AG20443 (cell line): ENCODE measurements around the gene RBMS3.

Experiments used
- DNase-seq: peaks from one replicate; pipeline ENCODE4 v3.0.0; 2012; ENCODE audit warnings: low spot score, mixed read lengths

Gene RBMS3

DNA sequence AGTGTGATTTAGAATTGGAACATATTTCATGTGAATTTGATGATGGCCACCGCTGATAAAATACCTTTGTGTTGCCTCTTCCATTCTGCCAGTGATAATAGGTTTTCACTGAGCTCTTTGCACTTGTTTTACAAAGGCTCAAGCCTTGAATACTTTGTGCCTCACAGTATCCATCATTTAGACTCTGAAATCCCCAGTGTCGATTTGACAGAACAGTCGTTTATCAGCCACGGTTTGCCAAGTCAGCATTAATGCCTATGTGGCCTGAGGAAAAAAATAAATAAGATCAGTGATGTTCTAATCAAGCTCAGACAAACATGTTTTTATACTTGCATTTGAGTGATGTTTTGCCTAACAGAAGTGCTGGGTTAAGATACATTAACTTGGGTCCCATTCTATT lies 399.1 kb downstream of the RBMS3 start:
- DNase-seq = no peak

DNA sequence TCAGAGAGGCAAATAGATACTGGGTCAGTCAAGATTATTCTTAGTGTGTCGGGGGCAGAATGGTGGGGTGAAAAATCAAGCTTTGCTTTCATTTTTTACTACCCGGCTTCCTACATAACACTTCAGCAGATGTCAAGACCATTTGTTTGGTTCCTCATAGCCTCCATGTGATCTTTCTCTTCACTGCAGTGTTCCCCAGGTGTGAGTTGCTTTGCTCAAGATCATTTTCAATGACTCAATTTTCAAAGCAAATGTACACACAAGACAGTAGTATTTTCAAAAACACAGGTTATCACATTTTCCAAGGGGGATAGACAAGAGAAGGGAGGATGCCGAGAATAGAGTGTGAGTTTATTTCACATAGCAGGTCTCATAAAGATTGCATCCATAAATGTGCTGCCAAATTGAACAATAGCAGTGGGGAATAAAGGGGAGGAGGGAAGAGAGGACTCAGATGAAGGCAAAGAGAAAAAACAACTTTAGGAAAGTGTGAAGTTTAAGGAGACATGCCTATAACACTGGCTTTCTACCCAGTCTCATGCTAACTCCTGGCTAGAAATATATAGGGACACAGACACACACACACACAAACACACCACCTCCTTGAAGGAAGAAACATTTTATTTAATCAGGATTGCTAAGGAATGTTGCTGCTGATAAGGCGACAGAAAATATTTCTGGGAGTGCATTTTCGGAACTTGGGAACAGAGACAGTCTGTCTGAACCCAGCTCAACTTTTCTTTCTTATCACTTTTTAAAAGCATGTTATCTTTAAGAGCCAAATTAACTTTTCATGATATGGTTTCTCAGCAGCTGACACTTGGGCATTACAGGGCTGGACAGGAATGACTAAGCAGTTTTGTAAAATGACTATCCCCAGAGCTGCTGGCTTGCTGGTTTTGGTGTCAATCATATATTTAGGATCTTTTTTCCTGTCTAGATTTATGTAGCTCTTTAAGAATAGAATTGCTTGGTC lies 402.4 kb downstream of the RBMS3 start:
- DNase-seq = peak; percentile 34

DNA sequence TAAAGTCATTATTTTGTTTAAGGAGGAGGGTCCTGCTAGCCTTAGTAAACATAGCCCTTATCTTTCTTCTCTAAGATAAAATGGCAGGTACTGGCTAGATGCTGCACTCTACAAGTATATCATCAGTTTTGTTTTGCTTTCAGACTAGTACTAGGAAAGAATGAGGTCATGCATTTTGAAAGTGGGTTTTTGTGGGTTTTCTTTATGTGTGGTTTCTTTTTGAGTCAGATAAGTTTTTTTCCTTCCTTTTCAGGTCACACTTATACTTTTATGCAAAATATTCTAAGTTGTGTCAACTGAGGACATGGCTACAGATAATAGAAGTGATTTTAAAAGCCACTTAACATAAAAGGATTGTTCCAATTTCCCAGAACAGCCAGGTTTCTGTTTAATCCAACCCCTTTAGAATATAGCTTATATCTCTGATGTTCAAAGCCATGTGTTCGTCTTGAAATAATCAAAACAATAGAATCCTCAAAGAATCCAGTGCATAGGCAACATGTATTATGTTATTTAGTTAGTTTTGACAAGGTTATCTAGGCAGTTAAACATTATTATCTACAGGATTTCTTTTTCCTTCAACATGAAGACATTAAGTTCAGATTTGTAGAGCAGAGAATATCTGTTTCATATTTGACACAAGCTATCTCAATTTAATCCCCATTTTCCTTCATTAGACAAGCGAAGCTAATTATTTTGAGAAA lies 406.2 kb downstream of the RBMS3 start:
- peak; percentile 25 for DNase-seq

DNA sequence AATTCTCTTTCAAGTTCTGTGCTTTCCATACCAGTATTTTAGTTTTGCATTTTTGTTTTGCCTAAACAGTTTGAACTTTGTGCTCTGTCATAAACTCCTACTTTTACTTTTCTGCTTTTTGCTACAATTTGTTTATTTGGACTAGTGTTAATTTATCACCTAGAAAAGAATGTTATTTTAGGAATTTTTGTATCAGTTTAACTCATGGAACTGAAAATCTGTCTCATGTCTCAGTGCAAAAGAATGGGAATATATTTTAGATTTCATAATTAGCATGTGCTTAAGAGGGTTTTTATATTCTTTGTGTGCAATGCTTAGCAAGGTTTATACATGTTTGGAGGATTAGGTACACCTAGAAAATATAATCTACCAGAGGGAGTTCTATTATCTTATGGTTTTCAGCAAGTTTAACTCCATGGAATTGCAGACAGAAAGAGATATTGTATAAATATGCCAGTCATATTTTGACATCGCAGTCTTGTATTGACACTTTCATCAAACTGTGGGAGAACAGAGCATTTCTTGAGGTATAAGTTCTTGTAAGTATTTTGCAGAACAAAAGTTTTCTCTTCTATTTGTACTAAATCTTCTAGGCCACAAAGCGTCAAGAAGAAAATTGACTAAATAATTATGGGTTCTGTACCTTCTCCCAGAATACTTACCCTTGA lies 409.9 kb downstream of the RBMS3 start:
- no peak for DNase-seq

DNA sequence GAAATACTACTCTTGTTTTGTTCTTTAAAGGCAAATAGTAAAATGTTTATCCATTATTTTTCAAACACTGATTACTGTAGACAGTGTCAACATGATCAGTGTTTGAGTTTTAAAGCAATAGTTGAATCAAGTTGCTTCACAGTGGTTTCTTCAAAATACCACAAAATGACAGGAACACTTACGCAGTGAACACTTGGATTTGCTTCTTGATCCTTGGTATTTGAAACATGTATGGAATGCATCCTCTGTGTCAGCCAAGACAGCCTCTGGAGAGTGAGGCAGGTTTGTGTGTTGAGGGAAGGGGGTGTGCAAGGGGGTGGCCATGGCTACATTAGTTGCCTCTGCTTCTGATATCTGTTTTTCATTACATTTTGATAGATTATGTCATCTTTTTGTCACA lies 413.0 kb downstream of the RBMS3 start:
- peak; percentile 77 for DNase-seq

DNA sequence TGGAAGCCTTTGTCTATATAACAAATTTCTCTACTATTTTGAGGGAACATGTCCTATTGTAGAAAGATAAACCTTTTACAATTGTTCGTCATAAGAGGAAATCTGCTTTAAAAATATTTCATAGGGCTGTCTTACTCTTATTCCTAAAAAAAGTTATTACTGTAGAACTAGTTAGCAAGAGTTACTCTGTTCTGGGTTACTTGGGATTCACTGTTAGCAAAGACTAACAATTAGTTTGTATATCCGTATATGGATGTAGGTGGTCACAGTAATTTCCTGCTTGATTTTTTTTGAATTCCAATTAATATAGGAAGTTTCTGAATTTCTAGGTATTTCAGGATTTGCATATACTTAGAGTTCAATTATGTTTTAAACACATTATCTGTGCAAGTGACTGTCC lies 413.5 kb downstream of the RBMS3 start:
- DNase-seq = no peak

DNA sequence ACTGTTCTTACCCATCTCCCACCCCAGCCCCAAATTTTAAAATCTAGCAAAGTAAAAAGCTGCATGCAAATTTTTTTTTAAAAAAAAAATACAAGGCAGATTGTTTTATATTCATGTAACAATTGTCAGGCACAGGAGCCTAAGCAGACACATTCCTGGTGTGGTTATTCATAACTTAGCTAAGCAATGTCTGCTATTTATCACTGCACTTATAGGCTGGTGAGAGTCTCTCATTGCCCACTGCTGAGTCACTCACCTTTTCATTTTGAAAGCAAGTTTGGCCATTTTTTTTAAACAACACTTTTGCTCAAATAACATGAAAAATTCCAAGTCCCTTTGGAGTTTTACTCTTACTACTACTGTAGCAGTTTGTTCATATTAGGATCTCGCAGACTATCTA lies 413.9 kb downstream of the RBMS3 start:
- peak; percentile 76 for DNase-seq

DNA sequence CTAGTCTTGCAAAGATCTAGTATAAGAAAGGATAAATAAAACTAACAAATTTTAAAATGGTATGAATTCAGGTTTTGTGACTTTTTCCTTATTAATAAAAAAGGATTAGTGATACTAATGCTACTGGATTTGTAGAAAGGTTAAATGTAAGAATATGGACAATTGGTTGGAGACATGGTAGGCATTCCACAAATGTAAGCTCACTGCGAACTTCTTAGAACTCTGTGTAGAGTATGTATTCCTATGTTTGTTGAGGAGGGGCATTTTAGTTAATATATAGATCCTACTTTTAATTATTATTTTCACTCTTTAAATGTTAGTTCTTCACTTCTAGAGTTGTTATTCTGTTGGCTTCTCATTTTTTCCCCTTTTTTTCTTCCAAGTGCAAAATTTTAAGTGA lies 414.3 kb downstream of the RBMS3 start:
- no peak for DNase-seq

DNA sequence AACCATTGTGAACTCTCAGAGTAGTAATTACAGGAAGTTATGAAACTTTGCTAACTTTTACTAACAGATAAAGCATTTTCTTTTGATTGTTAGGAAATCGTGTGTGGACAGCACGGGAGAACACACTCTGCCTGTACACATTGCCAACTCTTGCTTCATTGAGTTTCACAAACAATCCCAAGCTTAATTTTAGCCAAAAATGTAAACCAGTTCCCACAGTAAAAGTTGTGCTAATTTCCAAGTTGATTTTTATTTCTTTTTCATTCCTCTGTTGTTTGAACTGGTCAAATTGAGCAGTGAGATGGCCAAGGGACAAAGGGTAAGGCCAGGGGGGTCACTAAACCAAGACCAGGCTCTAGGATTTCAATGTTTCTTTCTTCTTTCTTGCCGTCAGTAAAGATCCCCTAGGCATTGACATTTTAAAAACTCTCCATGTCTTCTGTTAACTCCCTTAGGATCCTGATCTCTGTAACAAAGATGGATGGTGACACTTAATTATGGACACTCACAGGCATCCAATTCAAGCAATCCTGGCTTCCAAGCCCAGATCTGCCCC lies 414.9 kb downstream of the RBMS3 start:
- DNase-seq = peak; percentile 62

DNA sequence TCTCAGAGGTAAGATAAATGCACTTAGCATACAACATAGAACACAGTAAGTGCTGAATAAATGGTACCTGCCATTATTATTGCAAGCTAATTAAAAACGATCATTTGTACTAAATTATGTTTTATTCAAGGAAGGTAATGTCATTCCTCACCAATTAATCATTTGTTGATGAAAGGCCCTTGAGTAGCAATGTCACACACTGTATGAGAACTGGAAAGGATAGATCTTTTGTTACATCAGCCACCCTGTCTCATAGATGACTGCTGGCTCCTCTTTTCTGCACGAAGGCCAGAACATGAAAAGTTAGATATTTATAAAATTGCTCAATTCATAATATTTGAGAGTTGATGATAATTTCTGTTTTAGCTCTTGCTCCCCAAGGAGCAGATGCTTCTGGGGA lies 415.4 kb downstream of the RBMS3 start:
- DNase-seq = no peak

DNA sequence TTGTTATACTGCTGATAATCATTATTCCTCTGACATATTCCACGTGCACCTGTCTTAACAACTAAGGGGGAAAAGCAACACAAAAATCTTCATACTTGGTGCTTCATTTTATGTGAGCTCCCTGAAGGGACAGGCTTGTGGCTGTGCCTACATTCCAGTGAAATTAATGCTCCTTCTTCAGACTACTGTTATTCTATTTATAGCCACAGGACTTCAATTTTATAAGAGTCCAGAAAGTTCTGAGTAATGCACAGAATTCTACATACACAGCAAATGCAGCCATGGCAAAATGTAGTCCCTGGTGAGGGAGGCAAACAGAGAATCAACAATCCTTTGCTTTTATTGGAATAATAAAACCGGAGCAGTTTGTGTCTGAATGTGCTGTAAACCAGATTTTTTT lies 417.1 kb downstream of the RBMS3 start:
- peak; percentile 14 for DNase-seq

DNA sequence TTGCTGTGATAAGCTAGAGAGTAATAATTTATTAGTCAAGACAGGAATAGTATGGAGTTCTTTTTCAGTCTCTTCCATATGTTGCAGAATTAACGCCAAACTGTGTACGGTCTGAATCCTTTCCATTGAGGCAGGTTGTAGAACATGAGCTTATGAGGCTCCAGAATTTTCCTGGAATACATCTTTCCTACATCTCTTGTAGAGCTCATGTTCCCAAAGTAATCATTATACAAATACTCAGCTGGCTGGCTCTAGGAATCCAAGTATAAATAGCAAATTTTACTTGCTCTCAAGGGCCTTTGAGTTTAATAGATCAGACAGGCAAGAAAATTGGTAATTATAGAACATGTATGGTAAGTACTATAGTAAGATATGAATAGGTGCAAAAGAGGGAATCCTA lies 419.4 kb downstream of the RBMS3 start:
- no peak for DNase-seq

DNA sequence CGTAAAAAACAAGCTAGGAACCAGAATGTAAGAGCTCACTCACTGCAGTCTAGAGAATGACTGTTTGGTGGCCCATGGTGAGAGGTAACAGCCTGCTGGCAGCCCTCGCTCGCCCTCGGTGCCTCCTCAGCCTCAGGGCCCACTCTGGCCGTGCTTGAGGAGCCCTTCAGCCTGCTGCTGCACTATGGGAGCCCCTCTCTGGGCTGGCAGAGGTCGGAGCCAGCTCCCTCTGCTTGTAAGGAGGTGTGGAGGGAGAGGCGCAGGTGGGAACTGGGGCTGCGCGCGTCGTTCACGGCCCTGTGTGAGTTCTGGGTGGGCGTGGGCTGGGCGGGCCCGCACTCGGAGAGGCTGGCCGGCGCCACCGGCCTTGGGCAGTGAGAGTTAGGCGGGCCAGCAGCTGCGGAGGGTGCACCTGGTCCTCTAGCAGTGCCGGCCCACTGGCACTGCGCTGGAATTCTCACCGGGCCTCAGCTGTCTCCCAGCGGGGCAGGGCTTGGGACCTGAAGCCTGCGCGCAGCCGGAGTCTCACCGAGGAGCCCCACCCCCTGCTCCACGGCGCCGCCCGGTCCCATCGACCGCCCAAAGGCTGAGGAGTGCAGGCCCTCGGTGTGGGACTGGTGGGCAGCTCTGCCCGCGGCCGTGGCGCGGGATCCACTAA lies 420.6 kb downstream of the RBMS3 start:
- no peak for DNase-seq

DNA sequence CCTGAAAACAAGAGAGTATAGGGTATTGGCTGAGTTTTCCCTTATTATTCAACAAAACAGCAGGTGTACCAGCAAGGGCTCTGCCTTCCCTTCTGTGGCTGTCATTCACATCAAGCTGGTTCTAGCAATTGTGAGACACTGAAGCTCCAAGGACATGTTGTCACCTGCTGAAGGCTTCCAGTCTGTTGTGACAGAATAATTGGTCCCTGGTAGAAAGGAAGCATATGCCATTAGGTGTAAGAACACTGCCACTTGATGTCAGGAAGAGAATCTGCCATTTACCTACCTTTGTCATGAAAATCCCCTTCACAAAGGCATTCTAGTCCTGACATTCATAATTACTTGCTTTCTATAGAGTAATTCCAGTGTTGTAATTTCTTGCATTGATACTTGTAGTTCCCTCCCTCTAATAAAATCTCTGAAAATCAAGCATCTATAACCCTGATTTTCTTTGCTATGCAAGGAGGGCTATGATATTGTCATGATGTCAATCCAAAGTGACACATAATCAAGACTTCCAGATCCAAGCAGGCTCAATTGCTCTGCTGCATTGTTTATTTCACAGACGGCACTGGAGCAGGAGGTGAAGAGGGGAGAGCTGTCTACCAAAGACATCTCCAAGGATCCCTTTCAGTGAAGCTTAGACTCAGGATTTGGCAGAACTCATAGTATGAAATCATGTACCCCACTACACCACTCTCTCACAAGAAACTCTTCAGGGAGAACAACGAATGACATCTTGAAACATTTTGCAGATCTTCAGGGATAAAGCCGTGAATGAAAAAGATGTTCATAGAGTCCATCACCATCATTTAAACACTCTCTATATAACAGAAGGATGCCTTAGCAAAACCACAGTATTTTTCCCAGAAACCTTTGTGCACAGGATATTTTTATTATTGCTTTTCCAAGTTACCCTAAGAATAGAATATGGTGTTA lies 425.3 kb downstream of the RBMS3 start:
- DNase-seq = no peak

DNA sequence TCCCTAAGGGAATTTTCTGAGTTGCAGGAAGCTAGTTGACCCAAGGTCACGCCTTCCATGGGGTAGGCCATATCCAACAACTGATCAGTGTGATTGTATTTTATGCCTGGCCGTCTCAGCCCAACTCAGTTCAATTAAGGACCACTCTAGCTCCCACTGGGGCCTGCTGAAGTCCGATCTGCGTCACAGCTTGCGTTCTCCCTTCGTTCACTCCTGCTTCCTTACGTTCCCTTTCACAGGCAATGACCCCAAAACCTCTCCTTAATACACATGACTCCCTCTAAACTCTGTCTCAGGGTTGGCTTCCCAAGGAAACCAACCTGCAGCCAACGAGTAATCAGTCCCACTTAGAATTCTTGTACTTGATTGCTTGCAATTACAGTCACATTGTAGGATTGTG lies 428.0 kb downstream of the RBMS3 start:
- DNase-seq = no peak

DNA sequence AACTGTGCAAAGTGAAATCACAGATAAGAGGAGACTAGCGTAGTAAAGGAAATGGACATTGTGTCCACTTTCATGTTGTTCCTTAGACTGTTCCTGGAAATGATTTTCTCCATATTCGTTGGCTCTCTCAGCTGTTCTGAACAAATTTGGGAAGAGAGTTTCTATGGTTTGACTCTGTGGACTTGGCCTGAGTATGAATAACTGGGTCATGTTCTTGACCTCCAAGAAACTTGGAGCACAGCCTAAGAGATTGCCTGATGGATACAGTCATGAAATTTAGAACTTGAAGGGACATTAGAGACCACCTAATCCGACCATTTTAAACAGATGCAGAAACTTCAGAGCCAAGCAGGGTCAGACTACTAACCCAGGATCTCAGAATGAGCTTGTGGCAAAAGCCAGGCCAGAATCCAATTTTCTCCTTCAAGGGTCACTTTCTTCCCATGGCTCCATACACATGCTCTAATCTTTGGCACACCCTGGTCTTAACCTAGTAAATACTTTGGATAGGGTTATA lies 430.4 kb downstream of the RBMS3 start:
- no peak for DNase-seq

DNA sequence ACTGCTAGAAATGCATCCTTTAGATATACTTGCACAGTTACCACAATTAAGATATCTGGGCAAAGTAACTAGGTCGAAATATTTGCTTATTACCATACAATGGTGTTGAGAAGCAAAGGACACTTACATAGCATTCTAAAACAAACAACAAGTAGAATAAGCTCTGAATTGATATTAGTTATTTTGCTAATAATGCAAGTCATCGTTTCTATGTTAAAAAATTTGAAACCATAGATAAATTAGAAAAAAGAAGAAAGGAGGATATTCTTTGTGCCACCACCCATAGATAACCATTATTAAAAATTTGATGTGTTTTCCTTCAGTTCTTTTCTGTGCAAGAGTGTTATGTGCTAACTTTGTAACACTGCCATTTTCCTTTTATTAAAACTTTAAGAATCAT lies 435.3 kb downstream of the RBMS3 start:
- no peak for DNase-seq

DNA sequence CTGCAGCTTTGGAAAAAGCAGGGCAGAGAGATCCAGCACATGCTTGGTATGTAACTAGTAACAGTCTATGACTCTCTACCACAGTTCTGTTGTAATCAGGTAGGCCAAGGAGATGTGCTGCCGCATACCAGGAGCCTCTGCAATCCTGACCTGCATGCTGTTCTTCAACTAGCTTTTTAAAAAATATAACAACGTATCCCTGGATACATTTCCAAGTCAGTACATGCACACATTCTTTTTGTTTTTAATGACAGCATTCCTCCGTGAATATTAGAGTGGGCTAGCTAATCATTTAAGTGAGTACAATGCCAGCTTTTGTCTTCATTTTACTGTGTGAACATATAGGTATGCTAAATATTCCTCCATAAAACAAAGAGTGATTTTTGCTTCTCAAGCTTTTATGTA lies 437.8 kb downstream of the RBMS3 start:
- DNase-seq = peak; percentile 11

DNA sequence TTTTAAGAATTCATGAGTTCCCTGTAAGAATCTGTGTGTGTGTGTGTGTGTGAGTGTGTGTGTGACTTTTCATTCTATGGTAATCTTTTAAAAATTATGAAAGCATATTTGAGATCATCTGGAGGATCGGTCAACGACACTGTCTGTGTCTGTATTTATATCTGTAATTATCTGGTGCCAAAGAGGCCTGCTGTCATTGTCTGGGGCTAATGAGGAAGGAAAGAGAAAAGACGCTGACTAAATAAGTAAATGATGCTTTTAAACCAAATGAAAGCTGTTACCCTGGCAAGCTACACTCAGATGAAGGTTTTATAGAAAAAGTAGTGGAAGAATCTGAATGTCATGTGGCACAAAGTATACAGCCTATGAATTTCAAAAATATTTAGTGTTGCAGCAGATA lies 439.8 kb downstream of the RBMS3 start:
- DNase-seq = no peak

DNA sequence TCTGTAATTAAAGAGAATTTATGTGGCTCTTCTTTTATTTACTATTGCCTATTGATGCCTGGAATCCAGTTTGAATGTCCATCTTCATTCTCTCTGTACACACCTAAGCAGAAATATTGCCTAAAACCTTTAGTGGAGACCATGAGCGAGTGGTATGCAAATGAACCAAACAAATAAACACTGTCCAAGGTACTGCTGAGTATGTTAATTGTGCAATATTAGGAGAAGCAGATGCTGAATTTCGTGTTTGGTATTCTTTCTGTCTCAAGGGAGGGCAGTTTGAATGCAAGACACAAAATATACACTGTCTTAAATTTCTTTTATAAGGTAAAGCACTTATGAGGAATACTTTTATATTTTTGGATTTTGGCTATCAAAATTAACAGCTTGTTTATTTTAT lies 440.9 kb downstream of the RBMS3 start:
- peak; percentile 25 for DNase-seq

DNA sequence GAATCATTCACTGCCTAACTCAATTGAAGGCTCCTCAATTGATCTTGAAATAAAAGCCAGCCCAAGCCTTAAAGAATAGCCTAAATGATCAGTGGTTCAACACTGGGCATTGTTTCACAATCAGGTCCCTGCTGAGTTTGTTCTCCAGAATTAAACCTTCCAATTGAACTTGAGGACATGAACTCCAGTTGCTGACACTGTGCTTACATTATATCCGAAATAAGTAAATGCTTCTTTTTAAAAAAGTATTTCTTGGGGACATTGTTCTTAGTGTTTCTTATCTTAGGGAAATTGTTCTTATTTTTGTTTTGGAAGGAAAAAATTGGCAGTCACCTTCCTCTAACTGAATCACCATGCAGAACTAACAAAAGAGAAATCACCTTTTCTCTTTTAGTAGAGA lies 450.2 kb downstream of the RBMS3 start:
- no peak for DNase-seq
